ENCODE data around the gene MADCAM1. TPM values are rescaled to one million over a fixed set of nuclear protein-coding genes. Genes with fewer than 3 reads are reported as not detected.

MADCAM1 gene
- total and polyA plus RNA-seq, 10 of the 15 experiments (the other 5 are each of a cell fraction or from before 2014, with no cell fraction given), result 0.06 to 0.32 (median 0.31) TPM; not detected in 5

DNA sequence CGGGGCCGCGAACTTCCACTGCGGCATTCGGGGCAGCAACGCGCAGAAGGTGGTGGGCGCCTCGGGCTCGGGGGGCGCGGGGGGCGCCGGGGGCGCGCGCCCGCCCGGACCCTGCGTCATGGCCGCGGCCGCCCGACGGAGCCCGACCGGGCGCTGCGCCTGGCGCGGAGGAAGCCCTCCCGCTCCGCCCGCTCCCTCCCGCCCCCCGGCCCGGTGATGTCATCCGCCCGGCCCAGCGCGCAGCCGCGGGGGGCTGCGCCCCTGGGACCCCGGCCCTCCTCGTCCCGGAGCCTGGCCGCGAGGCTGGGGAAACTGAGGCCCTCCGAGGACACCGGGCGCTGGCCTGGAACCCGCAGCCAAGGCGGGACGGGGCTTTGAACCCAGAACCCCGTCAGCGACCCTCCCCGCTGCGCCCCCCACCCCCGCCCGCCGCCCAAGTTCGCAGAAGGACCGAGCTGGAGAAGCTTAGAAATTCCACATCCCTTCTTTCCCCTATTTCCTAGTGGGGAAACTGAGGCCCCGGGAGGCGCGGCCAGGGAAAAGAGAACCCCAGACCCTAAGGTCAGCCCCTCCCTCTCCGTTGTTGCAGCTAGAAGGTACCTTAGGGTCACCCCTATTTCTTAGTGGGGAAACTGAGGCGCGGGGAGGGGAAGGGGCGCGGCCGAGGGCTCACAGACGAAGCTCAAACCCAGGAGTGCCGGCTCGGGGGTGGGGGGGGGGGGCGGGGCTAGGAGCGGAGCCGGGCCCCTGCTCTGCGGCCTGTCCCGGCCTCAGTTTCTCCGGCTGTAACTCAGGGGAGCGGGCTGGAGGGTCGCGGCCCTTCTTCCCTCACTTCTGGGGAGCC is 35.2 kb upstream of the MADCAM1 start, which contains the start of gene SHC2:
Gene SHC2, minus strand, starts transcription at position 157 of the 844 bp plus-strand sequence. Its CDS starts 37 bp downstream, at position 120.
- Histone ChIP-seq H3K79me2 (ENCODE audit: control insufficient read depth, insufficient read depth, low read length) (no peaks in the 10 kb centered on the region), H4K20me1 (ENCODE audit: control insufficient read depth, insufficient read depth) (no peaks in the 10 kb centered on the region), H3K9ac (ENCODE audit: control insufficient read depth, insufficient read depth, low read length) (no peak within 1 kb of the TSS), H3K4me3 (no peak within 1 kb of the TSS), H3K27me3 (replicated peaks in 1 of 2; ENCODE audit: control insufficient read depth in 2 of 2, insufficient read depth in 2 of 2, low read length in 1 of 2) (no peaks in the 10 kb centered on the region), H3K27ac (ENCODE audit: control insufficient read depth, insufficient read depth) (no peak within 1 kb of the TSS), H3K9me3 (replicated peaks; ENCODE audit: control insufficient read depth, insufficient read depth, low read length) (no peaks in the 10 kb centered on the region), H3K4me2 (ENCODE audit: control insufficient read depth, insufficient read depth) (no peak within 1 kb of the TSS), H2AFZ (ENCODE audit: control insufficient read depth, low read depth, low read length) (no peak within 1 kb of the TSS), H3K4me1 (ENCODE audit: control insufficient read depth, insufficient read depth, low read length) (no peaks in the 10 kb centered on the region), H3K36me3 (ENCODE audit: control insufficient read depth in 2 of 2, insufficient read depth in 2 of 2, low read length in 1 of 2) (no peaks in the 10 kb centered on the region)
- ATAC-seq, result no peak
- intact Hi-C loops (cut with micrococcal nuclease; ENCODE audit: unreplicated experiment) (no loop called here), in situ Hi-C loops (cut with MboI) (no loop called here)
- no TSS peak for BruUV-seq (replicated peaks)
- ChIA-PET CTCF (no interaction called here), POLR2A (no interaction called here), SMC1A (ENCODE audit: uncharacterized antibody, unreplicated experiment) (no interaction called here), RAD21 (ENCODE audit: unreplicated experiment) (no interaction called here)
- 26% methylated on average over 21 of the region's 85 CpGs for WGBS (ENCODE audit: insufficient coverage, insufficient replicate concordance, low lambda C conversion rate, missing lambda C conversion rate)
- TF ChIP-seq CREM (IDR thresholded peaks at IDR 0.05; ENCODE audit: low read depth), result no peak
- no peak for TF ChIP-seq PAX8 (IDR thresholded peaks at IDR 0.05)
- TF ChIP-seq, protein P1, sequence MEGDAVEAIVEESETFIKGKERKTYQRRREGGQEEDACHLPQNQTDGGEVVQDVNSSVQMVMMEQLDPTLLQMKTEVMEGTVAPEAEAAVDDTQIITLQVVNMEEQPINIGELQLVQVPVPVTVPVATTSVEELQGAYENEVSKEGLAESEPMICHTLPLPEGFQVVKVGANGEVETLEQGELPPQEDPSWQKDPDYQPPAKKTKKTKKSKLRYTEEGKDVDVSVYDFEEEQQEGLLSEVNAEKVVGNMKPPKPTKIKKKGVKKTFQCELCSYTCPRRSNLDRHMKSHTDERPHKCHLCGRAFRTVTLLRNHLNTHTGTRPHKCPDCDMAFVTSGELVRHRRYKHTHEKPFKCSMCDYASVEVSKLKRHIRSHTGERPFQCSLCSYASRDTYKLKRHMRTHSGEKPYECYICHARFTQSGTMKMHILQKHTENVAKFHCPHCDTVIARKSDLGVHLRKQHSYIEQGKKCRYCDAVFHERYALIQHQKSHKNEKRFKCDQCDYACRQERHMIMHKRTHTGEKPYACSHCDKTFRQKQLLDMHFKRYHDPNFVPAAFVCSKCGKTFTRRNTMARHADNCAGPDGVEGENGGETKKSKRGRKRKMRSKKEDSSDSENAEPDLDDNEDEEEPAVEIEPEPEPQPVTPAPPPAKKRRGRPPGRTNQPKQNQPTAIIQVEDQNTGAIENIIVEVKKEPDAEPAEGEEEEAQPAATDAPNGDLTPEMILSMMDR (IDR thresholded peaks at IDR 0.05 in 2 of 3, conservative IDR thresholded peaks at IDR 0.05 in 1 of 3; ENCODE audit: control insufficient read depth in 2 of 3, extremely low read depth in 1 of 3, insufficient read depth in 1 of 3, low read depth in 3 of 3, low read length in 3 of 3), result no peak
- TF ChIP-seq RAD51 (IDR thresholded peaks at IDR 0.05), result no peak
- TF ChIP-seq POU2F2 (IDR thresholded peaks at IDR 0.05; ENCODE audit: borderline replicate concordance, low read depth, low read length), result no peak
- TF ChIP-seq RUNX3 (IDR thresholded peaks at IDR 0.05; ENCODE audit: low read length), result no peak
- no peak for TF ChIP-seq CBFB (IDR thresholded peaks at IDR 0.05; ENCODE audit: low read depth)
- FAIRE-seq, result no peak
- DNase-seq (ENCODE audit: low read depth, low spot score), result no peak
